GM23248 (cell line): ENCODE results near the gene FAM163A. TPM values are rescaled to one million over a fixed set of nuclear protein-coding genes. Genes with fewer than 3 reads are reported as not detected.
A peak's percentile ranks its signal among the peaks of the same experiment; 100 is the strongest.

Source experiments
- DNase-seq: peaks from one replicate; pipeline ENCODE4 v3.0.0-alpha.2; 2015
- H2AFZ ChIP-seq: fragments of 200-600 bp; sonication (generic); 2 replicates; pipeline ENCODE4 v1.6.1; 2016; ENCODE audit warnings: antibody characterized with exemption
- H3F3A ChIP-seq: fragments of 200-600 bp; sonication (generic); 2 replicates; pipeline ENCODE4 v1.6.1; 2016; ENCODE audit warnings: mild to moderate bottlenecking, antibody characterized with exemption, mixed run types; ENCODE audit not compliant: insufficient read depth
- H3K27ac ChIP-seq: fragments of 200-600 bp; sonication (generic); 2 replicates; pipeline ENCODE4 v1.5.1; 2016; ENCODE audit warnings: mild to moderate bottlenecking
- H3K27me3 ChIP-seq: fragments of 200-600 bp; sonication (generic); replicated peaks from 2 replicates; pipeline ENCODE4 v1.6.1; 2016; ENCODE audit warnings: mild to moderate bottlenecking; ENCODE audit not compliant: insufficient read depth
- H3K36me3 ChIP-seq: fragments of 200-600 bp; sonication (generic); 2 replicates; pipeline ENCODE4 v1.6.1; 2016; ENCODE audit warnings: low read depth, mild to moderate bottlenecking
- H3K4me1 ChIP-seq: fragments of 200-600 bp; sonication (generic); 2 replicates; pipeline ENCODE4 v1.6.1; 2016; ENCODE audit warnings: mild to moderate bottlenecking; ENCODE audit not compliant: insufficient read depth
- H3K4me2 ChIP-seq: fragments of 200-600 bp; sonication (generic); one replicate; pipeline ENCODE4 v1.6.1; 2016; ENCODE audit warnings: mild to moderate bottlenecking; ENCODE audit not compliant: unreplicated experiment
- H3K4me3 ChIP-seq: fragments of 200-600 bp; sonication (generic); 2 replicates; pipeline ENCODE4 v1.5.1; 2016; ENCODE audit warnings: mild to moderate bottlenecking
- H3K79me2 ChIP-seq: fragments of 200-600 bp; sonication (generic); 2 replicates; pipeline ENCODE4 v1.6.1; 2016; ENCODE audit warnings: mild to moderate bottlenecking; ENCODE audit not compliant: insufficient read depth
- H3K9ac ChIP-seq: fragments of 200-600 bp; sonication (generic); 2 replicates; pipeline ENCODE4 v1.6.1; 2016; ENCODE audit warnings: mild to moderate bottlenecking
- H3K9me2 ChIP-seq: fragments of 200-600 bp; sonication (generic); 2 replicates; pipeline ENCODE4 v1.6.1; 2016; ENCODE audit warnings: mixed run types, mild to moderate bottlenecking, moderate library complexity; ENCODE audit not compliant: insufficient read depth
- H3K9me3 ChIP-seq: fragments of 200-600 bp; sonication (generic); one replicate; pipeline ENCODE4 v1.6.1; 2017; ENCODE audit warnings: low read depth
- H4K20me1 ChIP-seq: fragments of 200-600 bp; sonication (generic); 2 replicates; pipeline ENCODE4 v1.6.0; 2016; ENCODE audit not compliant: insufficient read depth
- EZH2 ChIP-seq: fragments of 200-600 bp; sonication (generic); IDR thresholded peaks from 2 replicates; pipeline ENCODE4 v1.6.1; 2018; ENCODE audit warnings: antibody characterized with exemption, mild to moderate bottlenecking; ENCODE audit not compliant: insufficient read depth, poor library complexity, severe bottlenecking
- EZH2phosphoT487 ChIP-seq: fragments of 200-600 bp; sonication (generic); IDR thresholded peaks from 2 replicates; pipeline ENCODE4 v1.6.1; 2018; ENCODE audit warnings: antibody characterized with exemption, moderate library complexity, mild to moderate bottlenecking, low read depth; ENCODE audit not compliant: insufficient read depth
- WGBS, 2 experiments: methylation state at CpG; one replicate each; pipeline ENCODE4 v1.1.6; 2015 to 2017; ENCODE audit warnings: low lambda C conversion rate in 2 of 2, low coverage in 1 of 2; ENCODE audit errors: missing lambda C conversion rate in 2 of 2; 5-methylcytosine and 5-hydroxymethylcytosine counted together
- in situ Hi-C: fragments of 300-500 bp; cut with MboI; formaldehyde crosslinking; loops from 2 replicates; pipeline ENCODE4 v1.15.0; 2020
- polyA plus RNA-seq: library from polyadenylated mRNA; unstranded; fragments of >200 nt; fragmentation: Nextera tagmentation; extraction: Ambion mirVana; gene quantifications from 2 replicates; pipeline ENCODE4 v1.2.1, GENCODE V29; 2016
- total RNA-seq: library from RNA; depleted of rRNA; stranded (reverse); fragments of >200 nt; shearing (Covaris generic); gene quantifications from 2 replicates; pipeline ENCODE4 v1.2.3, GENCODE V29; 2014

FAM163A gene
- total and polyA plus RNA-seq, 2 experiments from 2014 or later, result not detected

DNA sequence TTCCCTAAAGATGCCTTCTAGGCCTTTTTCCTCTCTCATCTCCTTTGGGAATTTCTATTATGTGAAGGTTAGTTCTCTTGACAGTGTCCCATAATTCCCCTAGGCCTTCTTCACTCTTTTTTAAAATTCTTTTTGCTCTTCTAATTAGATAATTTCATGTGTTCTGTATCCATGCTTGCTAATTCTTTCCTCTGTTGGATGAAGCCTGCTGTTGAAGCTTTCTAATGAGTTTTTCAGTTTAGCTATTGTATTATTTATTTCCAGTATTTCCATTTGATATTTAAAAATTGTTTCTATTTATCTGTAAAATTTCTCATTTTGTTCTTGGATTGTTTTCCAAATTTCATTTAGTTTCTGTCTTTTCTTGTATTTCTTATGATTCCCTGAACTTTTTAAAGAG, 28.5 kb upstream of the FAM163A start:
- TF ChIP-seq EZH2 (no peak), EZH2phosphoT487 (no peak)
- in situ Hi-C loops, result no loop called here
- H3F3A ChIP-seq, result no peaks in the 10 kb centered on the region
- H3K9me3 ChIP-seq, result no peaks in the 10 kb centered on the region
- H3K27me3 ChIP-seq, result 0 out of 2 replicates have a peak, but pooled peaks cover 10% of the 10 kb centered on the region
- H3K4me3 ChIP-seq, result no peak overlapping the region
- H3K9ac ChIP-seq, result no peak overlapping the region
- no peaks in the 10 kb centered on the region for H4K20me1 ChIP-seq
- no peak overlapping the region for H2AFZ ChIP-seq
- no peaks in the 10 kb centered on the region for H3K36me3 ChIP-seq
- no peaks in the 10 kb centered on the region for H3K79me2 ChIP-seq
- H3K4me1 ChIP-seq, result peaks cover 5% of the 10 kb centered on the region; the same call in 1 of the 2 replicates
- H3K27ac ChIP-seq, result no peak overlapping the region
- no peak for DNase-seq
- H3K4me2 ChIP-seq, result no peak overlapping the region
- no peaks in the 10 kb centered on the region for H3K9me2 ChIP-seq

DNA sequence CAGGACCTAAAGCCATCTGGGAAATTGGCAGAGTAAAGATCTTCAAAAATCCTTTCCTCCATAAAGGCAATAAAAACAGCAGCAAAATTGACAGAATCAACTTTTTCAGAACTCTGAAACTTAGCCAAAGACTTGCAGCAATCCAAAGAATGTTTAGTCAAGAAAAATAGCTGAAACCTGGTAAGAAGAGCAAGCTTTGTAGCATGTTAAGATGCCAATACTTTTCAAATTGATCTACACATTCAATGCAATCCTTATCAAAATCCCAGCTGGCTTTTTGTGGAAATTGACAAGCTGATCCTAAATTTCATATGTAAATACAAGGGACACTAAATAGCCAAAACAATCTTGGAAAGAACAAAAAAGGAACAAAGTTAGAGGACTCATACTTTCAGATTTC, 23.8 kb upstream of the FAM163A start:
- H3K9me2 ChIP-seq, result no peaks in the 10 kb centered on the region
- no peak overlapping the region for H3K4me2 ChIP-seq
- DNase-seq, result no peak
- no peaks in the 10 kb centered on the region for H4K20me1 ChIP-seq
- H3K4me1 ChIP-seq, result no peaks in the 10 kb centered on the region
- no peaks in the 10 kb centered on the region for H3K36me3 ChIP-seq
- no peaks in the 10 kb centered on the region for H3K9me3 ChIP-seq
- H3K9ac ChIP-seq, result no peak overlapping the region
- no peaks in the 10 kb centered on the region for H3F3A ChIP-seq
- H3K27me3 ChIP-seq, result no peaks in the 10 kb centered on the region
- no peak overlapping the region for H3K27ac ChIP-seq
- no peak overlapping the region for H2AFZ ChIP-seq
- H3K79me2 ChIP-seq, result no peaks in the 10 kb centered on the region
- TF ChIP-seq EZH2, result no peak
- TF ChIP-seq EZH2phosphoT487, result no peak
- in situ Hi-C loops, result no loop called here
- H3K4me3 ChIP-seq, result no peak overlapping the region

DNA sequence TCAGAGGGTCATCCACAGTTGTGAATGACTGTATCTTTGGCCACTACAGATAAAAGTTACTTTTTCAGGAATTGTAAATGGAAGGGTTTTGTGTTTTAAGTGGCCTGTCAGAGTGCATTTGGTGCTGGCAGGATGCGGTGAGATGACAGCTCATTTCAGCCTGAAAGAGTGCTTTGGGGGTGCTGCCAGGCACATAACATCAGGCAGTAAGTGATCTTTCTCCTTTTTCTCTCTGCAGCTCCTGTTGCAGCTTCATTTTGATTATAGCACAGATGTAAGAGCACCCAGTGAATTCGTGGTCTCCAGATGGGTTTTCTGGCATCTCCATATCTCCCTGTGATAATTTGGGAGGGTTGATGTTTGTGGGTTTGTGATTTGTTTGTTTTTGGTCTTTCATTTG, 14.8 kb upstream of the FAM163A start:
- Histone ChIP-seq H3K9me2 (no peaks in the 10 kb centered on the region), H3K27ac (no peak overlapping the region), H3K4me2 (no peak overlapping the region), H3K4me3 (no peak overlapping the region), H3K79me2 (no peaks in the 10 kb centered on the region), H3K27me3 (peaks cover 19% of the 10 kb centered on the region), H3K4me1 (no peaks in the 10 kb centered on the region), H3K36me3 (no peaks in the 10 kb centered on the region), H3K9ac (no peak overlapping the region), H4K20me1 (no peaks in the 10 kb centered on the region), H3K9me3 (no peaks in the 10 kb centered on the region), H3F3A (no peaks in the 10 kb centered on the region), H2AFZ (no peak overlapping the region)
- peak; percentile 11 for DNase-seq
- in situ Hi-C loops, result no loop called here
- no peak for TF ChIP-seq EZH2phosphoT487
- no peak for TF ChIP-seq EZH2
- 0% methylated on average over 2 of the region's 2 CpGs for WGBS, 2 experiments

DNA sequence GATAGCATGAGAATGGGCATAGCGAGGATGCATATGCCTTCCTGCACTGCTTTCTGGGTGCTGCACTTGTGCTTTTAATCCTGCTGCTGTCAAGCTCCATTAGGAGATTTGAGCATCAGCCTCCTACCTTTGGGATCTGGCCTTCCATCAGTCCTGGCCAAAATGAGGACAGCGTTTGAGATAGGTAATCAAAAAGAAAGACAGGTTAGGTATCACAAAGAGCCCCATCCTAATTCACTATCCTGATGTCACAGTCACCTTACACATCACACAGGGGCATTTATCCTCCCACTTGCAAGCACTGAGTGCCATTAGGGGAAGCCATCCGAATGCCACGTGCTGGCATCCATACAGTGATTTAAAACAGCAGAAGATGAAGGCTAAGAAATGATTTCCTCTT, 13.2 kb upstream of the FAM163A start:
- H3K9me2 ChIP-seq, result no peaks in the 10 kb centered on the region
- in situ Hi-C loops, result no loop called here

DNA sequence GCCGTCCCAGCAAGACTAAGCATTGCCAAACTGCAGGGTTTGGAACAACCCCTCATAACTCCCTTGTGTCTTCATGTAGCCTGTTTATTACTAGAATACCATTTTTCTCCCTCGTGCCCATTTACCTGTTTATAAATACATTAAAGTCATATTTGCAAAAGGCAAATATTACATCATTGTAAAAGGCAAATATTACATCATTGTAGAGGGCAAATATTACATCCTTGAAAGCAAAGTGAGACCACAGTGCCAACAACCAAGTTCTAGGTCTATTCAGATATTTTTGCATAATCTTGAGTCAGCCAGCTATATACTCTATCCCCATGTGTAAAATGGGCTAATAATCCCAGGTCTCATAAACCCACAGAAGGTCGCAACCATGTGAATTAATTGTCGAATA, 11.4 kb upstream of the FAM163A start:
- H3K9ac ChIP-seq, result no peak overlapping the region
- H3K4me2 ChIP-seq, result no peak overlapping the region
- H3K9me2 ChIP-seq, result no peaks in the 10 kb centered on the region
- H3K36me3 ChIP-seq, result no peaks in the 10 kb centered on the region
- no peaks in the 10 kb centered on the region for H3F3A ChIP-seq
- in situ Hi-C loops, result no loop called here
- no peak for DNase-seq
- no peaks in the 10 kb centered on the region for H3K79me2 ChIP-seq
- H3K4me3 ChIP-seq, result no peak overlapping the region
- H4K20me1 ChIP-seq, result no peaks in the 10 kb centered on the region
- no peaks in the 10 kb centered on the region for H3K4me1 ChIP-seq
- H2AFZ ChIP-seq, result no peak overlapping the region
- H3K27ac ChIP-seq, result no peak overlapping the region
- TF ChIP-seq EZH2phosphoT487 (no peak), EZH2 (no peak)
- H3K9me3 ChIP-seq, result no peaks in the 10 kb centered on the region
- 38 to 47% methylated on average over 4 of the region's 4 CpGs for WGBS, 2 experiments
- peaks cover 16% of the 10 kb centered on the region for H3K27me3 ChIP-seq

More for the DNA sequence above, 13.2 kb upstream of the FAM163A start:
- no peak overlapping the region for H3K4me2 ChIP-seq
- no peak for DNase-seq
- H3K4me3 ChIP-seq, result no peak overlapping the region
- H3K27ac ChIP-seq, result no peak overlapping the region
- no peaks in the 10 kb centered on the region for H4K20me1 ChIP-seq
- H3K4me1 ChIP-seq, result no peaks in the 10 kb centered on the region
- TF ChIP-seq EZH2, result no peak
- TF ChIP-seq EZH2phosphoT487, result no peak
- no peak overlapping the region for H3K9ac ChIP-seq
- WGBS, 2 experiments, result 40 to 57% methylated on average over 4 of the region's 4 CpGs
- H2AFZ ChIP-seq, result no peak overlapping the region
- no peaks in the 10 kb centered on the region for H3K36me3 ChIP-seq
- no peaks in the 10 kb centered on the region for H3K9me3 ChIP-seq
- peaks cover 19% of the 10 kb centered on the region for H3K27me3 ChIP-seq
- H3F3A ChIP-seq, result no peaks in the 10 kb centered on the region
- H3K79me2 ChIP-seq, result no peaks in the 10 kb centered on the region
